ENCODE data around the gene LST1.

- TF ChIP-seq CTCF (IDR thresholded peaks at IDR 0.05) (no peak), POLR2A (IDR thresholded peaks at IDR 0.05) (no peak)
Measured at GRCh38 chr6:31548544-31548873, 37.6 kb upstream of the LST1 start.

All from lower leg skin (tissue), 3 donors.